Activated CD4-positive, CD25-positive, alpha-beta regulatory T cell treated with anti-CD3 and anti-CD28 coated beads, Interleukin-2, amount 50 U/mL, for 72 hours (primary cell): ENCODE measurements around the gene ITPKB.
A peak's percentile ranks its signal among the peaks of the same experiment; 100 is the strongest.

Experiments used
- DNase-seq: peaks from one replicate; pipeline ENCODE4 v3.0.0; 2021

Gene ITPKB

DNA sequence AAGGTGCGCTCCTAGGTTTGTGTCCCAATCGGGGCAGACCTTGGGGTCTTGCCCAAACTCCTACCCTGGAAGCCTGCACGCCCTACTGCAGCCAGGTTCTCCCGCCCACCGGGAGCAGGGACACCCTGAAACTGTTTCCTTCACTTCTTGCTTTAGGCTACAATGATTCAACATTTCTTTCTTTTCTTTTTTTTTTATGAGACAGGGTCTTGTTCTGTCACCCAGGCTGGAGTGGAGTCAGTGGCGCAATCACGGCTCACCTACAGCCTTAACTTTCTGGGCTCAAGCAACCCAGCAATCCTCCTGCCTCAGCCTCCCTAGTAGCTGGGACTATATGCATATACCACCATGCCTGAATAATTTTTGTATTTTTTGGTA, 75.8 kb downstream of the ITPKB start:
- no peak for DNase-seq

DNA sequence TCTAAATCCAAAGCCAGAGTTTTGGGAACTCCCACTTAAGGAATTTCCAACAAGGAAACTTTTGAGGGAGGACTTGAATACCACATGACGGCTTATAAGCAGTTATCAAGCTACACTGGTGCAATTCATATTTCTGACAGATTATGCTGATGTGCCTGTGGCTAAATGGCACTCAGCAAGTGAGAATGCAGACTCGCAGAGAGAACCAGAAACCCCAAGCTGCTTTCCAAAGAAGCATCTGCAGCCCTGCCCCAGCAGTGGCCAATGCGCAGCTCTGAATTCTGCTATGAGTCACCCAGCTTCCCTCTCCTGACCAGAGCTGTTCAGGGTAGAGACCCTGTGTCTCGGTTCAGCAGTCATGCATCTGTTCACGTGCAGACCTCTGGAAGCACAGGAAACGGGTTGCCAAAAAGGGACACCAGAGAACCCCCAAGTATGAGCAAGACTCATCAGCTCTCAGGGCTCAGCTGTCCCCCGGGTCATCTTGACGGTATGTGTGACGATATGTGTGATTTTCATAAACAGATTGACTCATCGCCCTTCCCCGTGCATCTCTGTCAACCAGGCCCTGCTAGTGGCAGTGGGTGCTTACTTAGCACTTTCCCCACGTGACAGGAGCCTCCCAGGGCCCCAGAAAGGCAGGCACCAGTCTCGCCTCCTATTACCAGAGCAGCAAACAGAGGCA, 76.3 kb downstream of the ITPKB start:
- DNase-seq, result peak; percentile 69

DNA sequence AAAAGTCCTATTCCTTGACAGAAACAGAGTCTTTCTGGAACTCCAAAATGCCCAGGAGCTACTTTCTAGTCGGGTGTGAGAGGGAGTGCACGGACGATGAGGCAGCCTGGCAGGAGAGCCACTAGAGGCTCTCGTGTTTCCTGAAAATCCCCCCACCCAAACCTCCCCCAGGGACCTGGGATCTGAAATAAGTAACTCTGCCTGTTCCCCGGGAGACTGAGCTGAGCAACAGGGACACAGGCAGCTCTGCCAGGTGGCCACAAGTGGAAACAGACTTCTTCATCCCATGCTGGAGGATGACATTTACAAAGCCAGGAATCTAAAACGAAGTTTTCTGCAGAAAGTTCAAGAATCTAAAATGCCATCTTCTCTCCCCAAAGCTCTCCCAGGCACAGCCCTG, 77.1 kb downstream of the ITPKB start:
- DNase-seq, result no peak

DNA sequence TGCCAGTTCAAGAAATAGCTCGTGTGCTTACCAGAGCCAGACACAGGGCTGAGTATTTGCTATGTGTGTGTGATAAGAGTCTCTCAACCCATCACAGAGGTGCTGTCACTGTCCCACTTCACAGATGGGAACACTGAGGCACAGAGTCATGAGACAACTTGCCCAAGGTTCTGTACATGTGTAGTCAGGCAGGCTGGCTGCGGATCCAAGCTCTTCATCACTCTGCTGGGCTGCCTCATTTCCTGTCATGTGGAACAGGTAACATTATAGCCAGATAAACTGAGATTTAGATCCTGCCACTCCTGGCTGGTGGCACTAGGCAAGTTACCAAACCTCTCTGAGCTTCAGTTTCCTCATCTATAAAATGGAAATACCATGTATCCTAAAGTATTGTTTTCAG, 77.8 kb downstream of the ITPKB start:
- DNase-seq, result no peak

DNA sequence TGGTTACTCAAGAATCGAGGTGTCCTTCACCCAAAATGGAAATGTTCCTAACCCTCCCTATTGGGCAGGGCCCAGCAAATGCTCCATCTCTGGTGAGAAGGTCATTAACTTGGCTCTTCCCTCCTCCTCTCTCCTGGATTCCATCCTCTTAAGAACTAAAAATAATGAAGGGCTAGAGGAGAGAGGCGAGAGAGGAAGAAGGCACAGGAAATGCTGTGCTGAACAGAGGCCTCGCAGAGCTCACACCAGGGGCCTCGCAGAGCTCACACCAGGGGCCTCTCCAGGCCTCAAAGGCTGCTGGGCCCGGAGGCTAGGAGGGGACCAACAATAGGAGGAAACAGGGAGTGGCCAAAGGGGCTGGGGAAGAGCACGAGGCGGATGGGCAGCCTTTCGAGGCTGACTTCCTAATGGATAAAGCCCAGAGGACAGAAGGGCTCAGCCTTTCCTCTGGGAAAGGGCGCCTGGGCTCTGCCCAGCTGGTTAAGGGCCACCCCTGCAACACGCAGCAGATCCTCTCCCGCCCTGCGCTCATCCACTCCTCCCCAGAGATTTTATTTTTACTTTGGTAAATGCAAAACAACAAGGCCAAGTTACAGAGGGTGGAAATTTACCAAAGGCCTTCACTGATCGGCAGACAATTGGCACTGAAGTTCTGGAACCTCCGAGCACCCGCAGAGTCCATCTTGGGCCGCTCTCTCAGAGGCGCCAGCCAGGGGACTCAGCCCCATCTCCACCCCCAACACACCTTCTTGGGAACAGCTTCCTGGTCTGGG, 78.5 kb downstream of the ITPKB start:
- DNase-seq, result no peak

DNA sequence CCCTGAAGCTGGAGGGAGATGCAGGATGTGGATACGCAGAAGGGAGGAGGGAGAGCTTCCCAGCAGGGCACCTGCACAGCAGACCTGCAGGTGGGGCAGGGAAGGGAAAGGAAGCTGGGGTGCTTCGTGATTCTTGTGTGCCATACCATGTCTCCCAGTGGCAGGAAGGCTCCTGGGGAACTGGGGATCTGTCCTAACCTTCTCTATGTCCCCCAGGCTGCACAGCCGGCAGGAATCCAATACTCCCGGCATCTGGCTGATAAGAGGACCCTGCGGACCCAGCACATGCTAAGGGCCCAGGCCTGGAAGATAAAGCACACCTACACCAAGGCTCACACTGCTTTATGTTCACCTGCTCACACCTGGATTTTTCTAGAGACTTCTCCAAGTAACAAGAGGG, 79.4 kb downstream of the ITPKB start:
- DNase-seq, result no peak

DNA sequence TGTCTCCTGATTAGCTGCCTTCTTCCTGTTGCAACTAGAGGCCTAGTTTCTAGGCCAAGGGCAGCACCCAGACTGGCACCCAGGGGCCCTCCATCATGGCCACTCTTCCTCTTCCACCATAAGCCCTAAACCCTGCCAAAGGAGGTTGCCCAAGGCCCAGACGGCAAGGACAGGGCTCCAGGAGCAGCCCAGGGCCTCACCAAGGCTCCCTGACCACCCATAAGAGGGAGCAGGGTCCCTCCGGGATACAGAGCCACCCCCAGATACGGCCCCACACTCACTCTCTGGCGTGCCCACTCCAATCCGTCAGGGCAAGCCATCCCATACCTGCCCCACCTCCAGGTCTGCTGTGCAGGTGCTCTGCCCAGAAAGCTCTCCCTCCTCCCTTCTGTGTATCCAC, 79.9 kb downstream of the ITPKB start:
- DNase-seq, result no peak

DNA sequence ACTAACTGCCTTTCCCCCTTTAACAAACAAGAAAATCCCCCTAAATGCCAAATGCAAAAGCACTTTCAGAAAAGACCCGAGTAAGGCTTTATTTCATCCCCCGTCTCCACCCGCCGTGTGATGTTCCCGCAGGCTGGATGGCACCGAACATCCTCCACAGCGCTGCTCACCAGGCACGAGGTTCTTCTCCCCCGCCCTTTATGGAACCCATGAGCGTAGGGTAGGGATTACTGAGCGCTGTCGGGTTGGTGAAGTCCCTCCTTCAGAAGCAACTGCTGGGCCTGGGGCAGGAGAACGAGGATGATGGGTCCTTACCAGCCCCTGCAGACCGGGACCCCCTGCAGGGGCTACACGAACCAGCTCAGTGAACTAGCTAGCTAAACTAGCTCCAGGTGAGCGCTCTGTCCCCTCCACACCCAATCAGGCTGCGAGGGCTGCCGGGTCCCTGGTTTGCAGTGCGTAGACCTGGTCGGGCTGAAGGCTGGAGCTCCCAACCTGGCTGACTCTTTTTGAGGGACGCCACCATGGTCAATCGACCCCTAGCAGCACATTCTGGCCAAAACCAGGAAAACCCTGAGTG, 80.4 kb downstream of the ITPKB start:
- DNase-seq, result no peak

DNA sequence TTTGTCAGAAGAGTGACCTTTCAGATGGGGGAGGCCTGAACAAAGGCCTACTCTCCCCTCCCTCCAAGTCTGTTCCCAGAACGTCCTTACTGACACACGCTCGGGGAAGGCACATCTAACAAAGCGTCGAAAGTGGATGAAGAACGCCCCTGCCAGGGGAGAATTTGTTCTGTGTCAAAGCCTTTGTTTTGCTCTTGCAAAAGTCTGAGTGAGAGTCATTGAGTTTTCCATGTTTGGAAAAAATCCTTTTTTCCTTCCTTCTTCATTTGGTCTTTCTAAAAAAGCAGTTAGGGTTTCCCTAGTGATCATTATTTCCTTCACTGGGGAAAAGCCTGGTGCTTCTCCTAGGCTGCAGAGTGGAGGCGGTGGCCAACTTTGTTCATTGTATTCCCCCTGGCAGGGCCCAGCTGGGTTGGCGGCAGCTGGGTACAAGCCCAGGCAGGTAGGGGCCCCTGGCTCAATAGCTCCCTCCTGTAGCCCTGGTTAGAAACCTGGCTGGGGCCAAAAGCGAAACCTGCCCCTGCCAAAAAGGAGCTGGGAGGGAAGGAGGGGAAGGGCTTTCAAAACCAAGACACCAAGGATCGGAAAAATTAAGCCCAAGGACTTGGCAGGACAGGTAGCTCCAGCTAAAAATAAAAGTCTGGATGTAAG, 81.1 kb downstream of the ITPKB start:
- no peak for DNase-seq

DNA sequence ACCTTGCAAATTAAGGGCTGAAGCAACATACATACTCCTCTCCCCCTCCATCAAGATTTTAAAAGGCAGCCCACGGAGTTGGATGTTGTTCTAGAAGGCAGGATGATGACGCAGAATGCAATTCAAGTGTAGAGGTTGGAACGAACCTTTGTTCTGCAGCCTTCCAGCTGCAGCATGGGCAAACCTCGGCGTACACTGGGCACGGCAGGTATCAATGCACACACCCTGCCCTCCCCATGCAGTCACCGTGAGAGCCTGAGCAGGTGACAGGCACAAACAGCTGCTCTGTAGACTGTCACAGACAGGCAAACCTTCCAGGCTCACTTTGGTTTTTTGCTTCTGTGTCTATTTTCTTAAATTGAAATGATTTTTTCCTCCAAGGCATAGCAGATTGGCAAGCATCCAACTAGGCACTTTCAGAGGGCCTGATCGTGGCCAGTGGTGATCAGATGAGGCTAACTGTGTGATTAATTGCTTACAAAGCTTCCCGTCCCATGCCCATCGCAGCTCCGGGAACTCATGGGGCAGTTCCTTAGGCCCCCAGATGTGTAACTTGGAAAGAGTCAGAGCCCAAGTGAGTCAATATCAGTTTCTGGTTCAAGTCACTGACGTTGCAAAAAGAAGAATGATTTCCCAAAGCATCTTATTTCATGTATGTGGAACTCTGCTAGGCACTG, 82.3 kb downstream of the ITPKB start:
- DNase-seq, result no peak

DNA sequence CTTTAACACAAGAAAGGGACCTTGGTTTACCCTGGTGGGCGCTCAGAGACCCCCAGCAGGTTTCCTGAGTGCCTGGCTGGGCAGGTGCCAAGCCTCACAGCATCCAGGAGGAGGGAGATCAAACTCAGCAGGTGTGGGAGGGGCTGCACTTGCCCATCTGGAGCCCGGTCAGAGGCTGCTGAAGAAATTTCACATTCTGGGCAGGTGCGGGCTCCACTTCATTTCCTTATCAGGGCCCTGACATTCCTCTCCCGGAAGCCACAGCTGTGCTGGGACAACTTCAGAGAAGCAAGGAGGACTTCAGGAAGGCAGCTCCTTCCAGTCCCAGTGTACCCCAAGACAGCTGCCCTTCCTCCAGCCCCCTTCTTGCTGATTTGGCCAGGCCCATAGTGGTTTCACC, 82.9 kb downstream of the ITPKB start:
- DNase-seq, result no peak

DNA sequence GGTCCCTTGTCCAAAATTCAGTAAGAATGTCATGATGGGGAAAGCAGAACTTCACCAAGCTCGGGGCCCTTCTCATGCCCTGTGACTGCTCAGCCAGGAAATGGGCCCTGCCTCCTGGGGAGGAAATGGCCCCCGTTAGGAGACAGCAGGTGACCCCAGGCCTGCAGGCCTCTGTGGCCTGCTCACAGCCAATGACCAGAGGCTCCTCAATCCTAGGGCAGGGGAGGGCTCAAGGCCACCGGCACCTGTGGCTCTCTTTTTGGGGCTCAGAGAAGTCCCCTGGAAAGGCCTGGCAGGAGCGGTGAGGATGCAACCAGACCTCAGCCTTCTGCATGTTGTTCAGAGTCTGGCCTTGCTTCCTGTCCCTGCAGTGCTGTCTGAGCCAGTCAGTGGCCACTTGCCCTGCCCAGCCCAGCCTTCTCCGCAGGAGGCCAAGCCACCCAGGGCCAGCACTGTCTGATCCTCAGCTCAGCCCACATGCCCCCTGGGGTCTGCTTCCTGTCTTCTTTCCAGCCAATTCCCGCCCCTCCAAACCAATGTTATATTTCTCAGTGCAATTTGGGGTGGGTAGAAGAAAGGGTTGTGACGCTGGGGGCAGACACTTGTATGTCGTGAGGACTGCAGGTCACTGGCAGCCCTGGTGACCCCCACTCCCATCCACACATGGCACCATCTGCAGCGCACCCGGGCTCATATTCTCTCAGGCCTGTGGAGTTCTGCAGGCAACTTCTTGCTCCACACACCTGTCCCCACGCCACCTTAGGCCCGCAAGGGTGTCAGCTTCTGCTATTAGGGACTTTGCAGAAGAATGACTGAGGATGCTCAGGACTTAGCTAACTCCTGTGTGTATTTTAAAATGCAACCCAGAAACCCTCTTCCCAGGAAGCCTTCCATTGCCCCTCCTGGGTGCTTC, 83.6 kb downstream of the ITPKB start:
- DNase-seq, result no peak

DNA sequence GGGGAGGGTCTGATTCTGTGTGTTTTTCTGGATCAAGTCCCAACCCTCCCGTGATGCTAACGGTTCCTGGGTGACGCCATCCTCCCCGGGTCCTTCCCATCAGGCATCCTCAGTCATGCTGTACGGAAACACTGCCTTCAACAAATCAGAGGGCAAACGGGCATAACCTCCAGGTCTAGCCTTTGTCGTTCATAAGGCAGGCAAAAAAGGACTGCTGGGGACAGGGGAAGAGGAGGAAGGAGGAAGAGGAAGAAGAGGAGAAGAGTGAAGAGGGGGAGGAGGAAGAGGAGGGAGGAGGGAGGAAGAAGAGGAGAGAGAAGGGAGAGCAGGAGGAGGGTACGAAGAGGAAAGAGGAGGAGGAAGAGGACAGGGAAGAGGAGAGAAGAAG, 84.4 kb downstream of the ITPKB start:
- DNase-seq, result no peak

DNA sequence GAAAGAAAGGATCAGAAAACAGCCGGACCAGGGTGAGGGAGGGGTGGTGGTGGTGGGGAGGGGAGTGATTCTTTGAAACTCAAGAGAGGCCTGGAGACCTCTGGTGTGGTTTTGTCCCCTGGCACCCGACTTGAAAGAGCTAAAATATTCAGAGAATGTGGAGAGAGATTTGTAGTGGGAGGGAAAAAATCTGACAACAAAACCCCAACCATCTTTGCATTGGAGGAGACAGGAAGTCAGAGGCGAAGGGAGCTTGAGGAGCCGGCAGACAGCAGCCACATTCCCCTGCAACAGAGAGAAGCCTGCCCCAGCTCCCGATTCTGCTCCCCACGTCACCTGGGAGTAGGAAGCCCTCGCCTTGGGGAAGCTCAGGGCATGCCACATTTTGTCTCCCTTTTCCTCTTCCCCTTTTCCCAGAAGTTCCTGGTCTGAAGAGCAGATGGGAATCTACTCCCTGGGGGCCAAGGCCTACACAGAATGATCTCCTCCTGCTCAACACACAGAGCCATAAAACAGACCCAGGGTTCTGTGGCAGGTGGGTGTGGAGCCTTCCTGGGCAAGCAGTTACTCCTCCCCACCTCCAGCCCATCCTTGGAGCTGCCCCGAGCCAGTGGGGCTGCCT, 84.9 kb downstream of the ITPKB start:
- DNase-seq, result no peak

DNA sequence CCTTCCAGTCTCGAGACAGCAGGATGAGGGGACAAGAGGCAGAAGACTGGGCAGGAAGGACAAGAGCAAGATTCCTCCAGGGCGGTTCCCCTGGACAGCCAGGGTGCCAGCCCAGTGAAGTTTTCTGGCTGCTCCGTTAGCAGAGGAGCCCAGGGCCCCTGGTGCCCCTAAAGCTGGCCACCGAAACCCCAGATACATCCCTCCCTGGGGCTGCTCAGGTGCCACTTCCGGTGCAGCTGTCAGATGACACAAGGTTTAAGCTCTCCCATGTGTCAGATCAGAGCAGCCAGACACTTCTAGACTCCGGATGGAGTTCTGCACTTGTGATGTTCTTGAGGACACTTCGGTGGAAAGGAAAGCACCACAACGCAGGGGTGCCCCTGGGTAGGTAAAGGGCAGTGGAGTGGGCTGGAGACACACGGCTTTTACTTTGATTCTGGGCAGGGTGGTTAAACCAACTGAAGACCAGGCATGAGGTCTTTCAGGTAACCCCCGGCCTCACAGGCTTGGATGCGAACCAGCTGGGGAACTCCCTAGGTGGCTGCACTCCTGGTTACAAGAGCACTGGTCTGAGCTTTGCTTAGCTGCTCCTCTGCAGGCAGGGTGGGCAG, 85.7 kb downstream of the ITPKB start:
- no peak for DNase-seq

DNA sequence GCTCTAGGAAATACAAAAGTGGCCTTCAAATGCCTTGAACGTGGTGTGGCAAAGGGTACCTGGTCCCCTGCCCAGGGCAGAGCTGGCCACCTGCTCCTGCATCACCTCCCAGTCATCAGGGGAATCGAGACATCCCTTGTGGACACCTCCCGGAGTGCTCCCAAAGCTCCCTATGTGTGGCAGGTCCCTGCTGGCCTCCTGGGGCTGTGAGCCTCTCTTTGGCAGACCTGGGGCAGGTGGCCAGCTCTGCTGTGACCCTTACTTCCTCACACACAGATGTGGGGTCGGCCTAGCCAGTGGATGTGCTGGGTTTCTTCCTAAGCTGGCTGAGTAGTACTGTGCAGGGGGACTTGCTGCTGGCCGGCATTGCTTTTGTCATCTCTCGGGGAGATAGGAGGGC, 86.5 kb downstream of the ITPKB start:
- no peak for DNase-seq

DNA sequence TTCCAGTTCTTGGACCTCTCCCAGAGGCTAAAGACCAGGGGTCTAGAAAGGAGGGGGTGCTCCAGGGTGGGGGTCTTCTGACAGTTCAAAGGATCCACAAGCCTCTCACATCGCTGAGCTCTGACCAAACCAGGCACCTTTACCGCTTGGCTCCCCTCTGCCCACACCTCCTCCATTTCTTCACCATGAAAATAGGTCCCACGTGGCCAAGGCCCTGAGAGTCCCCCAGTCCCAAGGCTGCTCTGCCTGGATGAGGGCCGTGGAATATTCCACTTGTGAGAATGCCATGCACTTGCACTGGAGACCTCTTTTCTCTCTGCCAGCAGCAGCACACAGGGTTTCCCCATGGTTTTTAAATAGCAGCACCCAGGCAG, 87.4 kb downstream of the ITPKB start:
- DNase-seq, result no peak

DNA sequence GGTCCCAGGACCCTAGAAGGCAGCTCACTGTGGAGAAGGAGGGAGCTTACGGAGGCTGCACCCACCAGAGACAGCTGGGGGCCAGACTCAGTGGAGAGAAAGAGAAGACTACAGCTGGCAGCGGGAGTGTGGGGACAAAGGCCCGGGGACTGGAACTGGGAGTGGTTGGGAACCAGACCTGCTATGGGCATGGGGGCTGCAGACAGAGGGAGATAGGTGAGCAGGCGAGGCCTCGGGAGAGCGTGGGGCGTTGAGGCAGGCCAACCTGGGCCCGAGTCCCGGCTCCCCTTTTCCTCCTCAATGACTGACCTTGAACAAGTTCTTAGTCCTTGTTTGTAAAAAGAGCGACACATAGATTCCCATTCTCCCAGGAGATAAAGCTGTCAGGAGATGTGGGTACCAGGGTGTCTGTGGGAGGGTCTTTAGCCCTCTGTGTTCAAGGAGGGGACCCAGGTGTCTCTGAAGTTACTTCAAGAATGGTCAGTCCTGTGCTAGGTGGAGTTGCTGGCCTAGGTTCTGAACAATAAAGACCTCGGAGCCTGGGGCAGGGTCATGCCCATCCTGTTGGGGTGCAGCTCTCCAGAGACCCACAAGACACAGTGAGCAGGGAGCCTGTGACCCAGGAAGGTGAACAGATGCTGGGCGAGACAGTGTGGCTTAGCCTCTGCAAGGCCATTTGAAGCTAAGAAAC, 87.9 kb downstream of the ITPKB start:
- DNase-seq, result no peak

DNA sequence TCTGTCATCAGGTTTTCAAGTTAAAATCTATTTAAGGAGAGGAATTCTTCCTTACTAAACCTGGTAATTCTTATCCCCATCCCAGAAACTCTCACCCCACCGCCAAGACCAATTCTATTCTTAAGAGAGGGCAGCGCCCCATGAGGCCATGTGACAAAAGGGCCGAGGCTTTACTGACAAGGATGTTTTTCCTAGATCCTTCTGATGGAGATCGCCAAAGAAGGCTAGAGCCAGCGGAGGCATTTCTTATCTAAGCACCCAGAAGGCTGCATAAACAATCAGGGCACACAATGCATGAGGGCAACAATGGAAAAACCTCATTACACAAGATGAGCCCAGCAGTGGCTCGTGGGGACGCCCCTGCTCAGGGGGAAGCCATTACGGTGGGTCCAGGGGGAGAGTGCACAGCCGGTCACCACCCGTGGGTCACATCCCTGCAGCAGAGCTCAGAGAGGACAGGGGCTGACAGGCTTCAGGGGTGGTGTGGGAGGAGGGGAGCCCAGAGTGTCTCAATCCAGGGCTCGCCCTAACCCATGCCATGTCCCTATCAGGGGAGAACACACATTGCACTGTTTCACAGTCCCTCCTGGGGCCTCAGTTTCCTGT, 88.7 kb downstream of the ITPKB start:
- no peak for DNase-seq

DNA sequence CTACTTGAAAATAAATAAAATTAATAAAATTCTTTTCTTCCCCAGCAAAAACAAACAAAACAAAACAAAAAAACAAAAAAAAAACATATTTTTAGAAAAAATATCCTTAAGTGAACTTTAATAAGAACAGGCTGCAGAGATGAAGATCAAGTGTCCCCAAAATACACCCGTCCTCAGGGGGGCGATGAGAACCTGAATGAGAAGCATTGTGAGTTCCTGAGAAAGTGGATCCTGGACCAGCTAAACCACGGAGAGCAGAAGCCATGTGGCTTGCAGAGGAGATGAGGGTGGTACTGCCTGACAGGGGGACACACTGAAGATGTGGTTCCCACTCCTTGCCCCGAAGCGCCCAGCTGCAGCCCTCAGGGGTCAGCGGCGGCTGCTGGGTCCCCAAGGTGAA, 89.3 kb downstream of the ITPKB start:
- DNase-seq, result no peak
